Activated T-cell treated with anti-CD3 and anti-CD28 coated beads for 48 hours (primary cell): Measurements from ENCODE around the gene ATN1.
"Not testable (repeated sequence)": the region's sequence is repeated elsewhere in the genome, so short reads cannot be mapped to it uniquely, and the experiment has no call there.

Experiments
- DNase-seq: peaks from one replicate; pipeline ENCODE4 v3.0.0-alpha.2; 2020; ENCODE audit warnings: low read depth

Gene ATN1

DNA sequence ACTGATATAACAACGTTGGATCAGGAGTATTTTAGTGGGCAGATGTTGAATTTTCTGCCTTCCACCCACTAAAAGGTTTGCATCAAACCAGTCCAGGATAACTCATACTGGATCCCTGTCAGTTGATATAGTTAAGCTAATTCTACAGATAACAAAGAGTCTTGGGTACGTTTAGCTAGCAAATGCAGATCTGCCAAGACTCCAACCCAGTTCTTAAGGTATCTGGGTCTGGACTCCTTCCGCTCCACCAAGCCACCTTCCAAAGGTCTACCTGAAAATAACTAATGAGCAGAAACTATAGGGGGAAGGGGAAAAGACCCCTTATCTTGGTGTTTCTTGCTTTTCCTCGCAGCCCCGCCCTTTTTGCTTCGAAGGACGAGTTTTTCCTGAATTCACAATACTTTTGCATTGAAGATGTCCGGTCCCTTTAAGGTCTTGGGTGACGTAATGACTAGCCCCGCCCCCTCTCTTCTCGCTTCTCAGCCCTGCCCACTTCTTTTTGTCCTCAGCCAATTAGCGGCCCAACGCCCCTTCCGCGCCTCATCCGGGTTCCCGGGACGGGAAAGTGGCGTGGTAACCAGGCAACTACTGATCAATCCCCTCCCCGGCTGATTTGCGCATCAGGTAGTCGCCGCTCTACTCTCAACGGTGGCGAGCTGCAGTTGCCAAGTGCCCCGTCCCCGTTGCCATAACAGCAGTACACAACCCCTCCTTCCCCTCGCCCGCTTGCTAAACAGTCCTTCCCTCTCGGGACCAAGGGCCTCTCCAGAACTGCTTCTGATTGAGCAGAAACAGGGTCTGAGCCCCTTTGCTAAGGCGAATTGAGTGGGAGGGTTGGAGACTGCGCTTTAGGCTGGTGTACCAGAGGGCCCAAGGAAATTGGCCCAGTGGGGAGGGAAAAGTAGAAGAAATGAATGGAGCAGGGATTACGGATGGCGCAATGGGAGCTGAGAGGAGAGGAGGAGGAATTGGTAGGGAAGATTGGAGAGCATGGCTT lies 23.2 kb upstream of the ATN1 start, which contains the start of gene LRRC23:
TSS of gene LRRC23 (plus strand) at position 543 of the 997 bp plus-strand sequence. CDS start 812 bp downstream, outside the sequence.
- peak; percentile 96 for DNase-seq

- no peak for DNase-seq
Measured at GRCh38 chr12:6905414-6906040, 22.2 kb upstream of the ATN1 start.

GRCh38 chr12:6908141-6908540 lies 19.6 kb upstream of the ATN1 start:
- DNase-seq: not testable (repeated sequence)

DNA sequence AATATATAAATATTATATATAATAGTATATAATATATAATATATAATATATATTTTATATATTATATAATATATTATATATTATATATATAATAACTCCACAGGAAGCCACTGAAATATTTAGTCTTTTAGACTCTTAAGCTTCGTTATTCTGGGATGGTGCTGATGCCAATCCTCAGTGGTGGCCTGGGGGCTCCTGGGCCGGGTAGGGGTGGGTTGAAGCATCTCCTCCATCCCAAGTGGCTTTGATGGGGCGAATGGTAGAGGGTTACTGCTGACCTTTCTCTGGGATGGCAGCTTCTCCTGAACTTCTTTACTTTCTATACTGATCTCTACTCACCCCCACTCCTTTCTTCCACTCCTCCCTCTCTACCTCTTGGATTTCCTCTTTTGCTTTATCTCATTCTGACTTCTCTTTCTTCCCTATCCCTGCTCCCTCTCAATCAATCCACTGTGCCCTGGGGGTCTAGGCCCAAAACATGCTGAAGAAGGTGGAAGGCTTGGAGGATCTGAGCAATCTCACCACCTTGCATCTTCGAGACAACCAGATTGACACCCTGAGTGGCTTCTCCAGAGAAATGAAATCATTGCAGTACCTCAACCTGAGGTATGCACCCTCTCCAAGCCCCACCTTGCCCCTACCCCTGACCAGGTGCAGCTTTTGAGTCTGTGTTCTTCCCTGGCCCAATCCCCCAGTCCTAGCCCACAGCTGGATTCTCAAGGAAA lies 18.2 kb upstream of the ATN1 start:
- DNase-seq: no peak

DNA sequence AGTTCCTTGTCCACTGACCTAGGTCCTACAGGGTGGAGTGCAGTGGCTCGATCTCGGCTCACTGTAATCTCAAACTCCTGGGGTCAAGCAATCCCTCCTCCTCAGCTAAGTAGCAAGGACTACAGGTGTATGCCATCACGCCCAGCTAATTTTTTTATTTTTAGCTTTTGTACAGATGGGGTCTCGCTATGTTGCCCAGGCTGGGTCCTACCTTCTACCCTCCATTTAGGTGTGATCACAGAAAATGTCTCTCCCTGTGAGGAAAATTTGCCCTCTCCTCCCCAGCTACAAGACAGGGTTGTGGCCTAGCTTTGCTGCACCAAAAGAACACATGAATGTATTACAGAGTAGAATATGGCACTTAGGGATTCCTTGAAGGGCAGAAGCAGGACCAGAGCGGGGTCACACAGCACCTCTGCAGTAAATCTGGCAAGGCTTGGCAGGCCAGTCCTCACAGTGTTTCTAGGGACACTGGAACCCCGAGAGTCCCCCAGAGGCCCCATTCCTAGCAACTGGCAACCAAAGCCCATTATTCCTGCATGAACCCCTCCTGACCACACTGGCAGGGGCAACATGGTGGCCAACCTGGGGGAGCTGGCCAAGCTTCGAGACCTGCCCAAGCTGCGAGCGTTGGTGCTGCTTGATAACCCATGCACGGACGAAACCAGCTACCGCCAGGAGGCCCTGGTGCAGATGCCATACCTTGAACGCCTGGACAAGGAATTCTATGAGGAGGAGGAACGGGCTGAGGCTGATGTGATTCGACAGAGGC lies 15.4 kb upstream of the ATN1 start:
- DNase-seq: no peak

DNA sequence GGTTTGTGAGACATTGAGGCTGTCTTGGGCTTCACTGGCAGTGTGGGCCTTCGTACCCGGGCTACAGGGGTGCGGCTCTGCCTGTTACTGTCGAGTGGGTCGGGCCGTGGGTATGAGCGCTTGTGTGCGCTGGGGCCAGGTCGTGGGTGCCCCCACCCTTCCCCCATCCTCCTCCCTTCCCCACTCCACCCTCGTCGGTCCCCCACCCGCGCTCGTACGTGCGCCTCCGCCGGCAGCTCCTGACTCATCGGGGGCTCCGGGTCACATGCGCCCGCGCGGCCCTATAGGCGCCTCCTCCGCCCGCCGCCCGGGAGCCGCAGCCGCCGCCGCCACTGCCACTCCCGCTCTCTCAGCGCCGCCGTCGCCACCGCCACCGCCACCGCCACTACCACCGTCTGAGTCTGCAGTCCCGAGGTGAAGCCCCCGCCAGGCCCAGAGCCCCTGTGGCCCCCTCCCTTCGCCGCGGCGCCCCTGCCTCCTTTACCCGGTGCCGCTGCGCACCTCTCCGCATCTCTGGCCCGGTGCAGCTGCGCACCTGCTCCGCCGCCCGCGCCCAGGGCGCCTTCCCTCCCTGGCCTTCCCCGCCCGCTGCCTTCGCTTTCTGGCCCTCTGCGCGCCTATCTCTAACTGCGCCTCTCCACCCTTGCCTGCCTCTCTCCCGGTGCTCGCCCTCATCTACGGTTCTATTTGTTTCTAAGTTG lies 13.4 kb upstream of the ATN1 start, which contains the start of gene ENO2:
TSS of gene ENO2 (plus strand) at position 335 of the 701 bp plus-strand sequence. CDS start 1,253 bp downstream, outside the sequence.
- DNase-seq: peak; percentile 78

- no peak for DNase-seq
Measured at GRCh38 chr12:6914947-6915788, 12.6 kb upstream of the ATN1 start.

GRCh38 chr12:6915789-6916285 lies 11.9 kb upstream of the ATN1 start:
- no peak for DNase-seq

GRCh38 chr12:6916426-6917200 lies 11.1 kb upstream of the ATN1 start:
- DNase-seq: no peak

- DNase-seq: no peak
Measured at GRCh38 chr12:6917491-6918231, 10.1 kb upstream of the ATN1 start.

- DNase-seq: no peak
Measured at GRCh38 chr12:6919588-6919987, 8.2 kb upstream of the ATN1 start.

DNA sequence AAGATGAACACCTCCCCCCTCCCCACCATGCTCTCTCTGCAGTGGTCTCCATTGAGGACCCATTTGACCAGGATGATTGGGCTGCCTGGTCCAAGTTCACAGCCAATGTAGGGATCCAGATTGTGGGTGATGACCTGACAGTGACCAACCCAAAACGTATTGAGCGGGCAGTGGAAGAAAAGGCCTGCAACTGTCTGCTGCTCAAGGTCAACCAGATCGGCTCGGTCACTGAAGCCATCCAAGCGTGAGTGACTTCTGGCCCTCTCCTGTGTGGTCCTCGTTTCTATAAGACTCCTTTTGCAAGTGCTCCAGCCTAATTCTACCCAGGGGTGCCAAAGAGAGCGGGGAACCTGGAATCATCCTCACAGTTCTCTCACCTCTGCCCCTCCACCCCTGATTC lies 6.2 kb upstream of the ATN1 start:
- no peak for DNase-seq

- DNase-seq: no peak
Measured at GRCh38 chr12:6921996-6922946, 5.5 kb upstream of the ATN1 start.

DNA sequence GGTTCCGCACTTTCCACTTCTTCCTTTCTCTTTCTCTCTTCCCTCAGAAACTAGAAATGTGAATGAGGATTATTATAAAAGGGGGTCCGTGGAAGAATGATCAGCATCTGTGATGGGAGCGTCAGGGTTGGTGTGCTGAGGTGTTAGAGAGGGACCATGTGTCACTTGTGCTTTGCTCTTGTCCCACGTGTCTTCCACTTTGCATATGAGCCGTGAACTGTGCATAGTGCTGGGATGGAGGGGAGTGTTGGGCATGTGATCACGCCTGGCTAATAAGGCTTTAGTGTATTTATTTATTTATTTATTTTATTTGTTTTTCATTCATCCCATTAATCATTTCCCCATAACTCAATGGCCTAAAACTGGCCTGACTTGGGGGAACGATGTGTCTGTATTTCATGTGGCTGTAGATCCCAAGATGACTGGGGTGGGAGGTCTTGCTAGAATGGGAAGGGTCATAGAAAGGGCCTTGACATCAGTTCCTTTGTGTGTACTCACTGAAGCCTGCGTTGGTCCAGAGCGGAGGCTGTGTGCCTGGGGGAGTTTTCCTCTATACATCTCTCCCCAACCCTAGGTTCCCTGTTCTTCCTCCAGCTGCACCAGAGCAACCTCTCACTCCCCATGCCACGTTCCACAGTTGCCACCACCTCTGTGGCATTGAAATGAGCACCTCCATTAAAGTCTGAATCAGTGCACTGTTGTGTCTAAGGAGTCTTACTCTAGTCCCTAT lies 4.6 kb upstream of the ATN1 start:
- no peak for DNase-seq

- DNase-seq: no peak
Measured at GRCh38 chr12:6923851-6924250, 3.9 kb upstream of the ATN1 start.

GRCh38 chr12:6925239-6925539 lies 2.6 kb upstream of the ATN1 start:
- no peak for DNase-seq
